K562 treated with DMSO at 1 percent for 48 hours (cell line): ENCODE results near the gene AGO1. TPM values are rescaled to one million over a fixed set of nuclear protein-coding genes. Genes with fewer than 3 reads are reported as not detected.

Experiments
- total RNA-seq: library from RNA; unstranded; fragments of 300-600 nt; gene quantifications from 2 replicates; pipeline ENCODE4 v1.2.3, GENCODE V29; 2022; ENCODE audit warnings: low replicate concordance; ENCODE audit errors: extremely low read depth

AGO1 gene
- not detected in 2 replicates for total RNA-seq

DNA sequence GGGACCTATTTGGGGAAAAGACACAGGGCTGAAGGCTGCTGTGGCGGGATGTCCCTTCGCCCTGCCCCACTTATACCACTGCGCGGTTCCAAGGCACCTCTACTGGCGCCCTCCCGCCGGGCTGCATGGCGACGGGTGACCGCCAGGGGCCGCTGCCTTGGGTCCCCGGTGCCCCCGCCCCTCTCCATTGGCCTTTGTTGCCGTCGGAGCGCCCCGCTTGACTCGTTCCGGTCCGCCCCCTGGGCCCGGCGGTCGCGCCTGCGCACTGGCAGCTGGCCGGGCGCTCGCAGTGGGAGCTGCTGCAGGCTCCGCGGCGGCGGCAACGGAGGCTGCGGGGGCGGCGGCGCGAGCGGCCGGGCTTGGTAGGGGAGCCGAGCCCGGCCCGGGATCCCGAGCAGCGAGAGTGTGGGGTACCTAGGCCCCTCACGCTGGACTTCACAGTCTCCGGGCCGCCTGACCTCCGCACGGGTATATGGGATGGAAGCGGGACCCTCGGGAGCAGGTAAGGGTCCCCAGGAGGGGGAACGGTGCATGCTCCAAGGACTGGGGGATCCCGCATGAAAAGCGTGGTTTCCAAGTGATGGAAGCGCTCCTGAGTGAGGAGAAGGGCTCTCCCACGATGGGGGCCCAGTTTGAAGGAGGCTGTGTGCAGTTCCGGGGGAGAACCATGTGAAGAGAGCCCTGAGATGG is at the start of gene AGO1:
Gene AGO1 (plus strand): TSS at position 265 of the 690 bp plus-strand sequence. CDS start 213 bp downstream, at position 478.

GRCh38 chr1:35930593-35931445 is 47.8 kb downstream of the AGO1 start, which contains the start of gene AGO3:
TSS of gene AGO3 (plus strand) at chr1:35931105. CDS start at chr1:35931427, 322 bp downstream.

Other genes with a start within 250 kb of the AGO1 start
- not detected in 2 replicates for gene PSMB2, start 241.7 kb upstream of the AGO1 start, total RNA-seq
- not detected in 2 replicates for gene C1orf216, start 164.3 kb upstream of the AGO1 start, total RNA-seq
- not detected in 2 replicates for gene CLSPN, start 113.2 kb upstream of the AGO1 start, total RNA-seq
- gene AGO4, start 75.2 kb upstream of the AGO1 start, total RNA-seq, result not detected in 2 replicates
- not detected in 2 replicates for gene AGO3, start 47.9 kb downstream of the AGO1 start, total RNA-seq
- gene TEKT2, start 200.9 kb downstream of the AGO1 start, total RNA-seq, result not detected in 2 replicates
- gene ADPRS, start 205.7 kb downstream of the AGO1 start, total RNA-seq, result not detected in 2 replicates
- gene COL8A2, start 242.0 kb downstream of the AGO1 start, total RNA-seq, result not detected in 2 replicates